ENCODE results near the gene EPC1. TPM values are rescaled to one million over a fixed set of nuclear protein-coding genes. Genes with fewer than 3 reads are reported as not detected.

Gene EPC1
- total and polyA plus RNA-seq, 10 of the 15 experiments (the other 5 are each of a cell fraction or from before 2014, with no cell fraction given) = 6.8 to 59.2 (median 19.4) TPM

- no peak for FAIRE-seq
- in situ Hi-C loops (cut with MboI) (loop anchor here (10.0 kb wide), 2 partner anchors 93 to 293 kb away; partner anchors contain the start of gene KIF5B), intact Hi-C loops (cut with micrococcal nuclease; ENCODE audit: unreplicated experiment) (loop anchor here (10.0 kb wide), 1 partner anchor 293 kb away; the partner anchor contains the start of gene KIF5B)
- Histone ChIP-seq H3K4me2 (ENCODE audit: control insufficient read depth, insufficient read depth) (peak overlapping the region; percentile 68), H3K27ac (ENCODE audit: control insufficient read depth, insufficient read depth) (peak overlapping the region; percentile 100), H3K9me3 (replicated peaks; ENCODE audit: control insufficient read depth, insufficient read depth, low read length) (no peaks in the 10 kb centered on the region), H2AFZ (ENCODE audit: control insufficient read depth, low read depth, low read length) (peak overlapping the region; percentile 71), H3K4me3 (peak overlapping the region; percentile 72), H3K79me2 (ENCODE audit: control insufficient read depth, insufficient read depth, low read length) (peaks cover 48% of the 10 kb centered on the region), H3K27me3 (replicated peaks in 1 of 2; ENCODE audit: control insufficient read depth in 2 of 2, insufficient read depth in 2 of 2, low read length in 1 of 2) (no peaks in the 10 kb centered on the region), H3K36me3 (ENCODE audit: control insufficient read depth in 2 of 2, insufficient read depth in 2 of 2, low read length in 1 of 2) (peaks cover 0 to 6% of the 10 kb centered on the region in 2 experiments; a peak in 1 of 4 replicates), H3K4me1 (ENCODE audit: control insufficient read depth, insufficient read depth, low read length) (peaks cover 1% of the 10 kb centered on the region; the same call in 1 of the 2 replicates), H4K20me1 (ENCODE audit: control insufficient read depth, insufficient read depth) (no peaks in the 10 kb centered on the region), H3K9ac (ENCODE audit: control insufficient read depth, insufficient read depth, low read length) (peak overlapping the region; percentile 100)
- TF ChIP-seq KAT2A (conservative IDR thresholded peaks at IDR 0.05; ENCODE audit: control insufficient read depth, low read depth, low read length) (no peak), CEBPB (IDR thresholded peaks at IDR 0.05; ENCODE audit: borderline replicate concordance in 1 of 2, low read depth in 2 of 2, low read length in 2 of 2) (no peak), NFXL1 (IDR thresholded peaks at IDR 0.05; ENCODE audit: borderline replicate concordance) (peak; percentile 3; the same call in 1 of the 2 replicates), SREBF1 (IDR thresholded peaks at IDR 0.05; ENCODE audit: low read length) (no peak), BACH1 (IDR thresholded peaks at IDR 0.05; ENCODE audit: borderline replicate concordance) (0 out of 2 replicates have a peak, but pooled peaks have one; percentile 18), KLF5 (IDR thresholded peaks at IDR 0.05; ENCODE audit: partially characterized antibody) (no peak), NR2F1 (conservative IDR thresholded peaks at IDR 0.05) (peak; percentile 29; the same call in 1 of the 2 replicates), ZNF24 (IDR thresholded peaks at IDR 0.05) (0 out of 2 replicates have a peak, but pooled peaks have one; percentile 51), ZNF217 (IDR thresholded peaks at IDR 0.05) (peak; percentile 57; the same call in 1 of the 2 replicates), DPF2 (IDR thresholded peaks at IDR 0.05) (peak; percentile 88), FOS (IDR thresholded peaks at IDR 0.05; ENCODE audit: borderline replicate concordance, extremely low read depth, insufficient read length) (no peak), FOXK2 (IDR thresholded peaks at IDR 0.05) (no peak), CREB1 (IDR thresholded peaks at IDR 0.05; ENCODE audit: low read depth) (no peak), EGR1 (IDR thresholded peaks at IDR 0.05; ENCODE audit: borderline replicate concordance in 1 of 2, low read depth in 2 of 2, low read length in 2 of 2) (peak in 1 of 2 experiments; percentile 5; a peak in 1 of 3 replicates), ETV6 (conservative IDR thresholded peaks at IDR 0.05 in 1 of 2, IDR thresholded peaks at IDR 0.05 in 1 of 2; ENCODE audit: borderline replicate concordance in 1 of 2, low read depth in 1 of 2) (0 out of 4 replicates have a peak, but pooled peaks of 1 of the 2 experiments have one; percentile 28), KDM1A (IDR thresholded peaks at IDR 0.05; ENCODE audit: borderline replicate concordance) (no peak), LARP7 (IDR thresholded peaks at IDR 0.05) (peak; percentile 84), MTA3 (IDR thresholded peaks at IDR 0.05; ENCODE audit: borderline replicate concordance, low read length) (no peak), IKZF1 (conservative IDR thresholded peaks at IDR 0.05) (peak; percentile 89)
- TF ChIP-seq, protein P1, sequence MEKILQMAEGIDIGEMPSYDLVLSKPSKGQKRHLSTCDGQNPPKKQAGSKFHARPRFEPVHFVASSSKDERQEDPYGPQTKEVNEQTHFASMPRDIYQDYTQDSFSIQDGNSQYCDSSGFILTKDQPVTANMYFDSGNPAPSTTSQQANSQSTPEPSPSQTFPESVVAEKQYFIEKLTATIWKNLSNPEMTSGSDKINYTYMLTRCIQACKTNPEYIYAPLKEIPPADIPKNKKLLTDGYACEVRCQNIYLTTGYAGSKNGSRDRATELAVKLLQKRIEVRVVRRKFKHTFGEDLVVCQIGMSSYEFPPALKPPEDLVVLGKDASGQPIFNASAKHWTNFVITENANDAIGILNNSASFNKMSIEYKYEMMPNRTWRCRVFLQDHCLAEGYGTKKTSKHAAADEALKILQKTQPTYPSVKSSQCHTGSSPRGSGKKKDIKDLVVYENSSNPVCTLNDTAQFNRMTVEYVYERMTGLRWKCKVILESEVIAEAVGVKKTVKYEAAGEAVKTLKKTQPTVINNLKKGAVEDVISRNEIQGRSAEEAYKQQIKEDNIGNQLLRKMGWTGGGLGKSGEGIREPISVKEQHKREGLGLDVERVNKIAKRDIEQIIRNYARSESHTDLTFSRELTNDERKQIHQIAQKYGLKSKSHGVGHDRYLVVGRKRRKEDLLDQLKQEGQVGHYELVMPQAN (conservative IDR thresholded peaks at IDR 0.05) = peak; percentile 48; the same call in 1 of the 2 replicates
- ChIA-PET RAD21 (ENCODE audit: unreplicated experiment) (interaction anchor here (0.6 to 2.6 kb wide), 8 partner anchors 10 to 91 kb away, joined by 3 to 14 read pairs (median 5); no protein-coding TSS in a partner anchor), SMC1A (ENCODE audit: uncharacterized antibody, unreplicated experiment) (interaction anchor here (0.9 to 2.8 kb wide), 11 partner anchors 10 to 157 kb away, joined by 3 to 25 read pairs (median 7); no protein-coding TSS in a partner anchor), POLR2A (interaction anchor here (0.6 to 2.1 kb wide), 10 partner anchors 10 to 135 kb away, joined by 3 to 9 read pairs (median 4); no protein-coding TSS in a partner anchor), CTCF (interaction anchor here (0.9 to 3.7 kb wide), 13 partner anchors 9 to 662 kb away, joined by 3 to 19 read pairs (median 5); partner anchors contain the start of gene CCDC7)
- no peak; the same call in 2 of the 3 replicates for ATAC-seq
- DNase-seq (ENCODE audit: low read depth, low spot score) = no peak
- under 1% methylated on average over 33 of the region's 49 CpGs for WGBS (ENCODE audit: insufficient coverage, insufficient replicate concordance, low lambda C conversion rate, missing lambda C conversion rate)
- TSS peak; percentile 72 for BruUV-seq (replicated peaks)
Observed at GRCh38 chr10:32347363-32348022, 535 bp upstream of the EPC1 start.

All from GM12878 (cell line).